Epithelial cell of esophagus (primary cell): Measurements from ENCODE around the gene CLIC5.

ENCODE experiments used
- DNase-seq: peaks from one replicate; pipeline ENCODE4 v3.0.0; 2010; ENCODE audit warnings: low read depth
- H3K4me3 ChIP-seq: 2 replicates; pipeline ENCODE4 v1.5.1; 2011; ENCODE audit warnings: mild to moderate bottlenecking, low read length, control low read depth
- CTCF ChIP-seq: IDR thresholded peaks from 2 replicates; pipeline ENCODE4 v1.5.1; 2011; ENCODE audit warnings: low read depth, mild to moderate bottlenecking, low read length, control low read depth, inconsistent platforms; ENCODE audit not compliant: insufficient read depth; ENCODE audit errors: missing control alignments

The CLIC5 gene

GRCh38 chr6:46000905-46001304 lies 14.8 kb downstream of the CLIC5 start:
- no peak for DNase-seq
- no peak overlapping the region for H3K4me3 ChIP-seq
- TF ChIP-seq CTCF = no peak

GRCh38 chr6:45998524-45998923 lies 17.1 kb downstream of the CLIC5 start:
- no peak for TF ChIP-seq CTCF
- no peak overlapping the region for H3K4me3 ChIP-seq

GRCh38 chr6:45997875-45998506 lies 17.7 kb downstream of the CLIC5 start:
- H3K4me3 ChIP-seq = no peak overlapping the region
- DNase-seq = no peak
- no peak for TF ChIP-seq CTCF

More at GRCh38 chr6:45998524-45998923, 17.1 kb downstream of the CLIC5 start:
- no peak for DNase-seq

- H3K4me3 ChIP-seq = no peak overlapping the region
- no peak for TF ChIP-seq CTCF
- DNase-seq = no peak
Observed at GRCh38 chr6:45991189-45991588, 24.5 kb downstream of the CLIC5 start.

- no peak overlapping the region for H3K4me3 ChIP-seq
- DNase-seq = no peak
- TF ChIP-seq CTCF = no peak
Observed at GRCh38 chr6:45990162-45990561, 25.5 kb downstream of the CLIC5 start.

GRCh38 chr6:45988635-45989034 lies 27.0 kb downstream of the CLIC5 start:
- no peak for DNase-seq
- no peak overlapping the region for H3K4me3 ChIP-seq
- no peak for TF ChIP-seq CTCF

GRCh38 chr6:45987856-45988255 lies 27.8 kb downstream of the CLIC5 start:
- TF ChIP-seq CTCF = no peak
- DNase-seq = no peak
- no peak overlapping the region for H3K4me3 ChIP-seq
